M059J (cell line): Measurements from ENCODE around the gene CACNA1H. TPM values are rescaled to one million over a fixed set of nuclear protein-coding genes. Genes with fewer than 3 reads are reported as not detected.
A peak's percentile ranks its signal among the peaks of the same experiment; 100 is the strongest.
"Not testable (repeated sequence)": the region's sequence is repeated elsewhere in the genome, so short reads cannot be mapped to it uniquely, and the experiment has no call there.

Source experiments
- DNase-seq: peaks from one replicate; pipeline ENCODE4 v3.0.0-alpha.2; 2012; ENCODE audit warnings: low read depth
- total RNA-seq: library from RNA; depleted of rRNA; stranded (reverse); fragments of >200 nt; shearing (Covaris generic); gene quantifications from 2 replicates; pipeline ENCODE4 v1.2.3, GENCODE V29; 2014

CACNA1H gene
- total RNA-seq, 1 experiment from 2014 or later = 0.02 TPM

DNA sequence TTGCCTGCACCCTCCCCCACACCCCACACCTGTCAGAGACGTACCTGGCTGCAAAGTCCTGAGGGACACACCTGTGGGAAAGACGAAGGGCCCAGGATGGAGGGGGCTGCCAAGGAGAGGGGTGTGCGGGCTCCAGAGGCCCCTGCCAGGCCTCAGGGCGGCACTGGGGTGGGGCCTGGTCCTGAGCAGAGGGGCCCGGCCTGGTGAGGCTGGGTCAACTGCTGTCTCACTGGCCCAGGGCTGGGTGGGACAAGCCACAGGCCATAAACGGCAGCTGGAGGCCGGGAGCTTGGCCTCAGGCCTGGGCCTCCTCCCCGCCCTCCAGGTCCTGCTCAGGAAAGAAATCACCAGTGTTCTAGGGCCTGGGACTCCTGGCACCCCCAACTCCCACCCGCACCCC lies 71.7 kb downstream of the CACNA1H start:
- no peak for DNase-seq

DNA sequence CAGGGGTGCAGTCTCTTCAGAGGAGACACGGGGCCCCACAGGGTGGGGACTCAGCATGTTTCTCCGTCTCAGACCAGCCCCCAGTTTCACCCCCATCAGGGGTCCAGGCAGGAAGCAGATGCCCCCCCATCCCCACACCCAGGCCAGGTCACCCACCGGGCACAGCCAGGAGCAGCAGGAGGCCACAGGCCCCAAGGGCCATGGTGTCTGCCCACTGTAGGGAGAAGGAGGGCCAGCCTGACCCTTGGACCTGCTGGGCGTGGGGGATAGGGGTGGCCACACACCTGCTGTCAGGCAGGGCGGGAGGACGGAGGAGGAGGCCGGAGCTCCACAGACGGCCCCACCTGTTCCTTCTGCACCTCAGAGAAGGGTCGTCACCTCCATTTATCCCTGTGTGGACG lies 72.1 kb downstream of the CACNA1H start, which contains the start of gene TPSG1:
TPSG1 (minus strand) TSS at position 218 of the 401 bp plus-strand sequence; CDS start at position 202, 16 bp downstream.
- no peak for DNase-seq

DNA sequence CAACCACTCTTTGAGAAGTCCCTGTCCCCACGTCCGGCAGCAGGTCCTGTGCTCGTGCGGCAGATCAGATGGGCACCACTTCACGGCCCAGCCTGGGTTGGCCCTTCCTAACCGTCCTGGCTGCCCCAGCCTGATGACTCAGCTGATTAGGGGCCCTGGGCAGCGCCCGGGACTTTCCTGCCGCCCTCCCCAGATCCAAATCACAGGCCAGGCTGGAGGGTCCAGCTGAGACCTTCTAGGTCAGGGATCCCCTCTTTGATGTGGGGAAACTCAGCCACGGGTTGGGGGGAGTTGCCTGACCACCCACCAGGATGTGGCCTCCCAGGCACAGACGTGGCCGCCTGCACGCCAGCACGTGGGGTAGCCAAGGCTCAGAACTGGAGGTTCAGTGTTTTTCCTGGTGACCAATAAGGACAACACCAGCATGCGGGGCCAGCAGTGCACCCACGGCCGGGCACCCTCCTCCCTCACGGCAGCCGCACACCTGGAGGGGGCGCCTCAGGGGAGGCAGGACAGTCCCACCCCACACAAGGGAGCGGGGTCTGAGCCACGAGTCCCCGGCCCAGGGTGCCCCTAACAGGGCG lies 72.9 kb downstream of the CACNA1H start:
- not testable (repeated sequence) for DNase-seq

DNA sequence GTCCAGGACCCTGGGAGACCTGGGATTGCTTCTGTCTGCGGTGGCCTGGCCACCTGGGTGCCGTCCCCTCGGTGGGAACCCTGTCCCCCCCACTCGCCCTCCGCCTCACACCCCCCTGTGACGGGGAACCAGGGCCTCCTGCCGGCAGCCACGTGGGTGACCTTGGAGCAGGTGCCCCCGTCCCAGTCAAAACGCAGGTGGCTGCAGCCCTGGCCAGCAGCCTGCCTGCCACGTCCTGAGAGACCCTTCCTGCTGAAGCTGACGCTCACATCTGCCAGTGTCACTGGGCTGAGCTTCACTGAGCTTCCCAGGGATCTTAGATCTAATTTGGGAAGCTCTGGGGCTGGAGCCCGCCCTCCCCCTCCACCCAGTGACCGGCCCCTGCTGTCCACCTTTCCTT lies 73.8 kb downstream of the CACNA1H start:
- DNase-seq = not testable (repeated sequence)

DNA sequence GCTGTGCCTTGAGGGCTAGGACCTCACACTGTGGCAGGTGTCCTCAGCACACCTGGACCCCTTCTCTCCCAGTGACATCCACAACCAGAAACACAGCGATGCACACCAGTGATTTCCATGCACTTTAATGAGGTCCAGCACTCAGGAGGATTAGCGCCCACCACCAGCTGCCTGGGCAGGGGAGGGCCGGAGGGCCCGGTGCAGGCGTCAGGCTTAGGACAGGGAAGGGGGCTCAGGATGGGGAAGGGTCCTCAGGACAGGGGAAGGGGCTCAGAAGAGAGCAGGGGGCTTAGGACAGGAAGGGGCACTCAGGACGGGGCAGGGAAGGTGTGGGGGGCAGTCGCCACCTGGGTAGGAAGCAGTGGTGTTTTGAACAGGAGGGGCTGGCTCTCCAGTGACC lies 75.3 kb downstream of the CACNA1H start:
- not testable (repeated sequence) for DNase-seq

DNA sequence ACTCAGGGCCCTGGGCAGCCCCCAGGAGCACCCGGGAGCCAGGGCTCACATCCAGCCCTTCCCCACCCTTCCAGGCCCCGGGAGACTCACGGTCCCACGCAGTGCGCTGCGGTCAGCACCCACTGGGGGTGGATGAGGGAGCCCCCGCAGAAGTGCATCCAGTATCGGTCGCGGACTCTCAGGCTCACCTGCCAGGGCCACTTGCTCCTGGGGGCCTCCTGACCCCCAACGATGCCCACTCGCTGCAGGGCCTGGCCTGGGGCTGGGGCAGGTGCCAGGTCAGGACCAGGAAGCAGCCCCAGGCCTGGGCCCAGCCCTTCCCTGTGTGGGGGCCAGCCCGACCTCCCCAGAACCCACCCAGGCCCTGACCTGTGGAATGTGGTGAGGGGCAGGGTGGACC lies 76.6 kb downstream of the CACNA1H start:
- DNase-seq = not testable (repeated sequence)

DNA sequence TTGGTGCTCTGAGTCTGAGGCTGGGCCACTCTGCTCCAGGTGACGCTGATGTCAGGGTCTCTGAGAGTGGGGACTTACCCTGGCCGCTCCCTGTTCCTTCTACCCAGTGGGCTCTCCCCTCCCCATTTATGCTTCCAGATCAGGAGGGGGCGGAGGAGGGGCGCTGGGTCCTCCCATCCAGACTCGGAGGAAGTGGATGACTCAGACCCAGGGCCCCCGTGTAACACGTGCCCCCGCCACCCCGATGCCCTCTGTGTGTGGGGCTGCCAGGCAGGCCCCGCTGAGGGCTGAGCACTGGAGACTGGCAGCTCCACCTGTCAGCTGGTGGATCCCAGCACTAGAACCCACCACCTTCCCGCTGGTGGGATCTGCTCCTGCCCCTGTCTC lies 77.2 kb downstream of the CACNA1H start, which contains the start of gene TPSB2:
TPSB2 (minus strand) TSS at position 101 of the 387 bp plus-strand sequence. CDS start 233 bp downstream, outside the sequence.
- DNase-seq = not testable (repeated sequence)

DNA sequence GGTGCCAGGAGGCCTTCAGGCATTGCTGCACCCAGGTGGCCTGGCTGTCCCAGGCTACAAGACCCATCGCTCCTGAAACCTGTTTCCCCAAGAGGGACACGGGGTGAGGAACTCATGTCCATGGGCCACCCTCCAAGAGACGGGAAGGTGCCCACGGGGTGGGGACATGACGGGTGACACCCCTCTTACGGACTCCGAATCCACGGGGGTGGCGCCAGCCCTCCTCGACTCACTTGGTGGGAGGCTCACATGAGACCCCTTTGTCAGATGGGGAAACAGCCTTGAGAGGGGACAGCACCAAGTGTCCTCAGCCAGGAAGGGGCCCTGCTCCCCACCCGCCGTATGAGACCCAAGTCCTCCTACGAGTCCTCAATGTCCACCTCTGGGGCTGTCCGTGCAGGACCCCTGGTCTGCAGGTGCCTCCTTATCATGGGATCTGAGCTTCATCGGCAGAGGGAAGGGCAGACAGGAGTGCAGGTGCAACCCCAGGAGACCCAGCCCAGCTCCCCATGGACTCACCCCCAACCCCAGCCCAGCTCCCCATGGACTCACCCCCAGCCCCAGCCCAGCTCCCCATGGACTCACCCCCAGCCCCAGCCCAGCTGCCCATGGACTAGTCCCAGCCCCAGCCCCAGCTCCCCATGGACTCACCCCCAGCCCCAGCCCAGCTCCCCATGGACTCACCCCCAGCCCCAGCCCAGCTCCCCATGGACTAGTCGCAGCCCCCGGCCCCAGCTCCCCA lies 77.7 kb downstream of the CACNA1H start:
- DNase-seq = not testable (repeated sequence)

DNA sequence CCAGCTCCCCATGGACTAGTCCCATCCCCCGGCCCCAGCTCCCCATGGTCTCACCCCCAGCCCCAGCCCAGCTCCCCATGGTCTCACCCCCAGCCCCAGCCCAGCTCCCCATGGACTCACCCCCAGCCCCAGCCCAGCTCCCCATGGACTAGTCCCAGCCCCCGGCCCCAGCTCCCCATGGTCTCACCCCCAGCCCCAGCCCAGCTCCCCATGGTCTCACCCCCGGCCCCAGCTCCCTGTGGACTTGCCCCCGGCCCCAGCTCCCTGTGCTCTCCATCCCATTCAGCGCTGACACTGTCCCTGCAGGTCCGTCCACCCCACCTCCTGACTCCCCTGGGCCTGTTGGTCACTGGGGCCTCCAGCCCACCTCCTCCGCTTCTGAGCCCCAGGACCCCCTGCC lies 78.4 kb downstream of the CACNA1H start:
- DNase-seq = not testable (repeated sequence)

DNA sequence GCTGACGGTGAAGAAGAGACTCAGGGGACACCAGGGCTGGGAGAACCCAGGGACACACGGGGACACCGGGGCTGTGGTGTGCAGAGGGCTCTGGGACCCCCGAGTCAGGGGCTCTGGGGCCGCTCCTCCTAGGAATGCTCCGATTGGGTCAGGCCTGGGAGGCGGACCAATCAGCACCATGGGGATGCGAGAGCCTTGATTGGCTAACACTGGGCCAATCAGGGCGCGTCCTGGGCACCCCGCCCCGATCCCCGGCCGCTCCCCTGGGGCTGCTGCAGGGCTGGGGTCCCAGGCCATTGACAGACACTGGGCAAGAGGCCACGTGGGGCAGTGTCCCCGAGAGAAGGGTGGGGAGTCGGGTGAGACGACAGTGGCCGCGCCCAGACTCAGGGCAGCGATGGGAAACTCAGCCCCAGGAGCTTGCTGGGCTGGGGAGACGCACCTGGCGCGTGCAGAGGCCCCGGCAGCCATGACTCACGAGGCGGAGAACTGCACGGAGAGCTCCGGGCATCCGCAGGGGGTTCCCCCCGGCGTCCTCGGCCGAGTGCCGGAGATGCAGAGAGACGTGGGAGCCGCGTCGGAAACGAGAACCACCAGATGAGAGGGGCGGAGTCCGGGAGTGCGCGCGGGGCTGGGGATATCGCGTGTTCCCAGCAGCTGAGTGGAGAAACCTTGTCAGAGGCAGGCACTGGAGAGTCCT lies 79.3 kb downstream of the CACNA1H start:
- DNase-seq = not testable (repeated sequence)

DNA sequence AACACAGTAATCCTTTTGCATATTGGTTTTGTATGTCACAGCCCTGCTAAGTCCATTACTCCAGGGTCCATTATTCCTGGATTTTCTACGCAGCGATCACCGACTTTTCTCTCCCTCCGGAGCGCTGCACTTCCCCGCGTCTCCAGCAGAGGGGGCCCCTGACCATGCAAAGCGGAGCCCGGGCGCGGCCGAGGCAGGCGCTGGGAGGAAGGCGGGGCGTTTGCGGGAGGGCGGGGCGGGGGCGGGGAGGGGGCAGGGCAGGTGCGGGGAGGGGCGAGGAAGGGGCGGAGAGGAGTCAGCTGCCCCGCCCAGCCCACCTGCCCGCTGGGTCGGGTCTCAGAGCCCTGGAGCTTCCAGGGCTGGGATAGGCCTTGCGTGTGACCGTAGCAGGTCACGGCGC lies 83.8 kb downstream of the CACNA1H start:
- not testable (repeated sequence) for DNase-seq

DNA sequence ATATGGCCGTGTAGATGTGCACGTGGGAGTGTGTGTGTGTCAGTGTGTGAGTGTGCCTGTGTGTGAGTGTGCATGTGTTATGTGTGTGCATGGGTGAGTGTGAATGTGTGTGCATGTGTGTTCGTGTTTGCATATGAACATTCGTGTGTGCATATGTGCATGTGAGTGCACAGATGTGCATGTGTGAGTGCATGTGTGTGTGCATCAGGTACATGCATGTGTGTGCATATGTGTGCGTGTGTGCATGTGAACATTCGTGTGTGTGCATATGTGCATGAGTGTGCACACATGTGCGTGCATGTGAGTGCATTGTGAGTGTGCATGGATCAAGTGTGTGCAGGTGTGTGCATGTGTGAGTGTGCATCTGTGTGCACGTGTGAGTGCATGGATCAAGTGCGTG lies 85.1 kb downstream of the CACNA1H start:
- DNase-seq = no peak

DNA sequence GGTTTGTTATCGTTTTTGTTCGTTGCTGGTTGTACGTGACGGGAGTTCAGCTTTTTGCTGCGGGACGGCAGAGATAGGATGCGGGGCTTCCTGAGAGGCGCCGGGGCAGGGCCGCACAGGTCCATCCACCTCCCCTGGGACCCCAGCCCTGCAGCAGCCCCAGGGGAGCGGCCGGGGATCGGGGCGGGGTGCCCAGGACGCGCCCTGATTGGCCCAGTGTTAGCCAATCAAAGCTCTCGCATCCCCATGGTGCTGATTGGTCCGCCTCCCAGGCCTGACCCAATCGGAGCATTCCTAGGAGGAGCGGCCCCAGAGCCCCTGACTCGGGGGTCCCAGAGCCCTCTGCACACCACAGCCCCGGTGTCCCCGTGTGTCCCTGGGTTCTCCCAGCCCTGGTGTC lies 86.0 kb downstream of the CACNA1H start:
- DNase-seq = not testable (repeated sequence)

DNA sequence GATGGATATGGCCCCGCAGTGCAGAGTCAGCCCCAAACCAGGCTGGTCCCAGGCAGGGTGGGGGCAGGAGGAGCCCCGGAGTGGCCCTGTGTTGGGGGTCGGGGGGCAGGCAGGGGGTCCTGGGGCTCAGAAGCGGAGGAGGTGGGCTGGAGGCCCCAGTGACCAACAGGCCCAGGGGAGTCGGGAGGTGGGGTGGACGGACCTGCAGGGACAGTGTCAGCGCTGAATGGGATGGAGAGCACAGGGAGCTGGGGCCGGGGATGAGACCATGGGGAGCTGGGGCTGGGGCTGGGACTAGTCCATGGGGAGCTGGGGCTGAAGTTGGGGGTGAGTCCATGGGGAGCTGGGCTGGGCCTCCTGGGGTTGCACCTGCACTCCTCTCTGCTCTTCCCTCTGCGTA lies 86.7 kb downstream of the CACNA1H start:
- not testable (repeated sequence) for DNase-seq

DNA sequence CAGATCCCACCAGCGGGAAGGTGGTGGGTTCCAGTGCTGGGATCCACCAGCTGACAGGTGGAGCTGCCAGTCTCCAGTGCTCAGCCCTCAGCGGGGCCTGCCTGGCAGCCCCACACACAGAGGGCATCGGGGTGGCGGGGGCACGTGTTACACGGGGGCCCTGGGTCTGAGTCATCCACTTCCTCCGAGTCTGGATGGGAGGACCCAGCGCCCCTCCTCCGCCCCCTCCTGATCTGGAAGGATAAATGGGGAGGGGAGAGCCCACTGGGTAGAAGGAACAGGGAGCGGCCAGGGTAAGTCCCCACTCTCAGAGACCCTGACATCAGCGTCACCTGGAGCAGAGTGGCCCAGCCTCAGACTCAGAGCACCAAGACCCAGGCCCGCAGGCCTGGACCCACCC lies 87.5 kb downstream of the CACNA1H start, which contains the start of gene TPSAB1:
TPSAB1 (plus strand) TSS at position 270 of the 400 bp plus-strand sequence. CDS start 234 bp downstream, outside the sequence.
- not testable (repeated sequence) for DNase-seq

DNA sequence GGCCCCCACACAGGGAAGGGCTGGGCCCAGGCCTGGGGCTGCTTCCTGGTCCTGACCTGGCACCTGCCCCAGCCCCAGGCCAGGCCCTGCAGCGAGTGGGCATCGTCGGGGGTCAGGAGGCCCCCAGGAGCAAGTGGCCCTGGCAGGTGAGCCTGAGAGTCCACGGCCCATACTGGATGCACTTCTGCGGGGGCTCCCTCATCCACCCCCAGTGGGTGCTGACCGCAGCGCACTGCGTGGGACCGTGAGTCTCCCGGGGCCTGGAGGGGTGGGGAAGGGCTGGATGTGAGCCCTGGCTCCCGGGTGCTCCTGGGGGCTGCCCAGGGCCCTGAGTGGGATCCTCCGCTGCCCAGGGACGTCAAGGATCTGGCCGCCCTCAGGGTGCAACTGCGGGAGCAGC lies 88.2 kb downstream of the CACNA1H start:
- DNase-seq = not testable (repeated sequence)

DNA sequence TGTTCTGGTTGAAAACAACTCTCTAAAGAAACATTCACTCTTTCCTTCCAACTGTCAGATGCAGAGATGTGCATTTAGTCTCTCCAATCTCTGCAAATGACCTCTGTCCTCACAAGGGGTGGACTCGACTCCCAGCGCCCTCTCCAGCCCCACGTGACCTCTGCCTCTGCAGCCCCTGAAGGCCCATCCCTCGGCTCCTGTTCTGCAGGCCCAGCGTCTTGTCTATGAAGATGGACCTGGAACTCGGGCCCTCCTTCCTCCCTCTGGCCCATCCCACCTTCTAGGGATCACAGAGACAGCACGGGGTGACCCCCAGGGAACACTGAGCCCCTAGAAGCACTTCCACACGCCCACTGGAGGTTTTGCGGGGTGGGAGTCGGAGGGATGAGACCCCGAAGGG lies 90.5 kb downstream of the CACNA1H start:
- not testable (repeated sequence) for DNase-seq

DNA sequence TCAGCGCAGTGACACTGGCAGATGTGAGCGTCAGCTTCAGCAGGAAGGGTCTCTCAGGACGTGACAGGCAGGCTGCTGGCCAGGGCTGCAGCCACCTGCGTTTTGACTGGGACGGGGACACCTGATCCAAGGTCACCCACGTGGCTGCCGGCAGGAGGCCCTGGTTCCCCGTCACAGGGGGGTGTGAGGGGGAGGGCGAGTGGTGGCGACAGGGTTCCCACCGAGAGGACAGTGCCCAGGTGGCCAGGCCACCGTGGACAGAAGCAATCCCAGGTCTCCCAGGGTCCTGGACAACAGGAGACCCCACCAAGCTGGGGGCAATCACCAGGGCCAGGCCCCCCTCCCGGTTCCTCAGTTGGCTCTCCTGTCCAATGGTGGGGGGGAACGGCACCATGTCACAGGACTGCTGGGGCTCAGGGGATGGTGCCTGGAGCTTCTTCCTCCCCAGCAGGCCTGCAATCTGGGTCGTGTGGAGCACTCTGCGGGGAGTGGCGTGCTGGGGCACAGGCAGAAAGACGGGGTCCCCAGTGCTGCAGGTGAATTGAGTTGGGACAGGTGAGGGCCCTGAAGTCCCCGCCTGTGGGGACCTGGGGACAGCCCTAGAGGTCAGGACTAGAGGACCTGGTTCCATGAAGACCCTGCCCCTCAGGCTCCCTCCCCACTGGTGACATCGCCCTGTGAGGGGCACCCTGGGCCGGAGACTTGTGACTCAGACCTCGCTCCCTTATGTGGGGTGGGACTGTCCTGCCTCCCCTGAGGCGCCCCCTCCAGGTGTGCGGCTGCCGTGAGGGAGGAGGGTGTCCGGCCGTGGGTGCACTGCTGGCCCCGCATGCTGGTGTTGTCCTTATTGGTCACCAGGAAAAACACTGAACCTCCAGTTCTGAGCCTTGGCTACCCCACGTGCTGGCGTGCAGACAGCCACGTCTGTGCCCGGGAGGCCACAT lies 91.3 kb downstream of the CACNA1H start:
- DNase-seq = not testable (repeated sequence)

DNA sequence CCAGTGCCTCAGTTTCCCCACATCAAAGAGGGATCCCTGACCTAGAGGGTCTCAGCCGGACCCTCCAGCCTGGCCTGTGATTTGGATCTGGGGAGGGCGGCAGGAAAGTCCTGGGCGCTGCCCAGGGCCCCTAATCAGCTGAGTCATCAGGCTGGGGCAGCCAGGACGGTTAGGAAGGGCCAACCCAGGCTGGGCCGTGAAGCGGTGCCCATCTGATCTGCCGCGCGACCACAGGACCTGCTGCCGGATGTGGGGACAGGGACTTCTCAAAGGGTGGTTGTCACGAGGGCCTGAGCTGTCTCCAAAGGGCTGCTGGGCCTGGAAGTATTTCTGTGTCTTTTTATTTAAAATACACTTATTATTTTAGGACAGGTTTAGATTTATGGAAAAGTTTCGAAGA lies 92.0 kb downstream of the CACNA1H start:
- DNase-seq = peak; percentile 57

DNA sequence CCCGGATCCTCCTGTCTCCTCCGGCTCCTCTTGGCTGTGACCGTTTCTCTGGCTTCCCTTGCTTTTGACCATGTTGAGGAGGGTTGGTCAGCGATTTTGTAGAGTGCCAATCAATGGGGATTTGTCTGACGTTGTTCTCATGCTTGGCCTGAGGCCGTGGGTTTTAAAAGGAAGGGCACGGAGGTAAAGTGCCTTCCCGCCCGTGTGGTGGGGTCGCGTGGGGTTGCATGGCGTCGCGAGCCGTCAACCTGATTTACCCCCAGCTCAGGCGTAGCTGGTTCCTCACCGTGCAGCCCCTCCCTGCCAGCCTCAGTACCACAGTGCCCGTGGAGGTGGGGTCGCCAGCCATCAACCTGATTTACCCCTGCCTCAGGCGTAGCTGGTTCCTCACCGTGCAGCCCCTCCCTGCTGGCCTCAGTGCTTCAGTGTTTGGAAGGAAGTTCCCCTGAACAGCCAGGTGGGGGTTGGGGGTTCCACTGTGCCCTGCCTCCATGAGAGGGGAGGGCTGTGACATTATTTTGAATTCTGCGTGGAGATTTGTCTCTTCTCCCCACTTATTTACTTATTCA lies 92.6 kb downstream of the CACNA1H start:
- DNase-seq = no peak
